K562 (cell line): ENCODE results near the gene RALGPS1. TPM values are rescaled to one million over a fixed set of nuclear protein-coding genes. Genes with fewer than 3 reads are reported as not detected.
A peak's percentile ranks its signal among the peaks of the same experiment; 100 is the strongest.

ENCODE experiments used
- BCL6 ChIP-seq: fragments of 250-450 bp; sonication (Bioruptor Pico); IDR thresholded peaks from 2 replicates; pipeline ENCODE4 v1.4.0; 2020
- ELF1 ChIP-seq: fragments of 200-800 bp; sonication (Bioruptor generic); IDR thresholded peaks from 2 replicates; pipeline ENCODE4 v1.6.1; 2016; ENCODE audit warnings: missing genetic modification characterization, missing compliant biosample characterization
- FOS ChIP-seq: IDR thresholded peaks from 3 replicates; pipeline ENCODE4 v1.6.1; 2011; ENCODE audit not compliant: insufficient read length; ENCODE audit errors: extremely low read depth
- FOXJ2 ChIP-seq: fragments of 200-800 bp; sonication (Bioruptor generic); IDR thresholded peaks from 2 replicates; pipeline ENCODE4 v1.6.1; 2016; ENCODE audit warnings: missing genetic modification characterization, missing compliant biosample characterization
- GABPB1 ChIP-seq: sonication (generic); formaldehyde crosslinking; IDR thresholded peaks from 2 replicates; pipeline ENCODE4 v1.8.0; 2022; ENCODE audit warnings: mild to moderate bottlenecking, missing genetic modification reagents
- GTF2E2 ChIP-seq: fragments of 200-800 bp; sonication (Bioruptor generic); IDR thresholded peaks from 2 replicates; pipeline ENCODE4 v1.6.1; 2016; ENCODE audit warnings: missing genetic modification characterization, missing compliant biosample characterization
- HDAC6 ChIP-seq: IDR thresholded peaks from 2 replicates; pipeline ENCODE4 v1.6.1; 2012; ENCODE audit warnings: low read depth, mild to moderate bottlenecking, control low read depth, inconsistent platforms, low read length, moderate library complexity
- HLTF ChIP-seq: fragments of 450-650 bp; IDR thresholded peaks from 2 replicates; pipeline ENCODE4 v1.6.1; 2016
- HOMEZ ChIP-seq: fragments of 250-450 bp; sonication (Bioruptor Pico); IDR thresholded peaks from 2 replicates; pipeline ENCODE4 v1.4.0; 2020; ENCODE audit warnings: mild to moderate bottlenecking, moderate library complexity
- LEF1 ChIP-seq: fragments of 450-650 bp; IDR thresholded peaks from 2 replicates; pipeline ENCODE4 v1.6.1; 2016; ENCODE audit warnings: mild to moderate bottlenecking
- NFIX ChIP-seq: fragments of 250-450 bp; sonication (Bioruptor Pico); IDR thresholded peaks from 2 replicates; pipeline ENCODE4 v1.4.0; 2020; ENCODE audit warnings: low read depth, mild to moderate bottlenecking, moderate library complexity
- POLR3A ChIP-seq: IDR thresholded peaks from 2 replicates; pipeline ENCODE4 v1.6.1; 2011; ENCODE audit warnings: borderline replicate concordance, mild to moderate bottlenecking, moderate library complexity; ENCODE audit not compliant: insufficient read length, insufficient read depth; ENCODE audit errors: extremely low read depth
- PYGO2 ChIP-seq: fragments of 450-650 bp; IDR thresholded peaks from 2 replicates; pipeline ENCODE4 v1.6.1; 2016; ENCODE audit warnings: mild to moderate bottlenecking, missing genetic modification characterization, moderate library complexity, missing compliant biosample characterization
- RAD51 ChIP-seq: fragments of 450-650 bp; IDR thresholded peaks from 2 replicates; pipeline ENCODE4 v1.7.1; 2016; ENCODE audit warnings: low read depth, mild to moderate bottlenecking, borderline replicate concordance
- SMAD3 ChIP-seq: fragments of 450-650 bp; formaldehyde crosslinking; conservative IDR thresholded peaks from 2 replicates; pipeline ENCODE4 v1.4.0; 2020; ENCODE audit warnings: mild to moderate bottlenecking
- SMARCA5 ChIP-seq: fragments of 450-650 bp; IDR thresholded peaks from 2 replicates; pipeline ENCODE4 v1.6.1; 2016
- SREBF1 ChIP-seq: fragments of 150-350 bp; IDR thresholded peaks from 2 replicates; pipeline ENCODE4 v1.6.1; 2014; ENCODE audit warnings: antibody characterized with exemption, low read depth, low read length, borderline replicate concordance
- TAF1 ChIP-seq: IDR thresholded peaks from 2 replicates; pipeline ENCODE4 v1.6.1; 2011; ENCODE audit warnings: mild to moderate bottlenecking, low read length, moderate library complexity; ENCODE audit not compliant: insufficient read depth, control insufficient read depth, severe bottlenecking; ENCODE audit errors: extremely low read depth
- TBL1XR1 ChIP-seq, 2 experiments: IDR thresholded peaks; 2 replicates each; pipeline ENCODE4 v1.6.1; 2012; ENCODE audit warnings: improper control_type of control experiment in 2 of 2, low read length in 2 of 2, mild to moderate bottlenecking in 1 of 2
- TFE3 ChIP-seq: fragments of 450-650 bp; formaldehyde crosslinking; IDR thresholded peaks from 2 replicates; pipeline ENCODE4 v1.4.0; 2020; ENCODE audit warnings: mild to moderate bottlenecking, mixed read lengths
- THRAP3 ChIP-seq: fragments of 450-650 bp; IDR thresholded peaks from 2 replicates; pipeline ENCODE4 v1.6.1; 2016; ENCODE audit warnings: mild to moderate bottlenecking, inconsistent platforms, borderline replicate concordance
- ZBTB12 ChIP-seq: fragments of 250-450 bp; sonication (Bioruptor Pico); IDR thresholded peaks from 2 replicates; pipeline ENCODE4 v1.4.0; 2020
- ZNF274 ChIP-seq: IDR thresholded peaks from 2 replicates; pipeline ENCODE4 v1.6.1; 2011; ENCODE audit warnings: low read depth, mild to moderate bottlenecking, low read length, moderate library complexity, borderline replicate concordance
- ZNF347 ChIP-seq: fragments of 450-650 bp; formaldehyde crosslinking; IDR thresholded peaks from 2 replicates; pipeline ENCODE4 v1.4.0; 2020; ENCODE audit warnings: low read depth, mild to moderate bottlenecking, moderate library complexity
- ZNF444 ChIP-seq: fragments of 250-450 bp; sonication (Bioruptor Pico); IDR thresholded peaks from 2 replicates; pipeline ENCODE4 v1.4.0; 2020; ENCODE audit warnings: mild to moderate bottlenecking, moderate library complexity
- ZNF699 ChIP-seq: fragments of 250-450 bp; sonication (Bioruptor Pico); IDR thresholded peaks from 2 replicates; pipeline ENCODE4 v1.8.0; 2021; ENCODE audit warnings: mild to moderate bottlenecking, moderate library complexity; ENCODE audit not compliant: insufficient replicate concordance
- ZNF785 ChIP-seq: fragments of 250-450 bp; sonication (Bioruptor Pico); IDR thresholded peaks from 2 replicates; pipeline ENCODE4 v1.4.0; 2020; ENCODE audit warnings: mild to moderate bottlenecking
- ZZZ3 ChIP-seq: fragments of 450-650 bp; IDR thresholded peaks from 2 replicates; pipeline ENCODE4 v1.6.1; 2016; ENCODE audit warnings: antibody characterized with exemption, mild to moderate bottlenecking, moderate library complexity
- polyA plus RNA-seq, 8 experiments: library from polyadenylated mRNA; depleted of rRNA in 4 of 8; stranded (reverse) in 5 of 8; unstranded in 3 of 8; fragments of >200 nt; fragmentation: Nextera tagmentation in 2 of 8; fragmentation: Illumina TruSeq in 1 of 8; extraction: Ambion mirVana in 2 of 8; extraction: Trizol in 1 of 8; gene quantifications; 2 replicates each; pipeline versions ENCODE4 v1.2.1 to v1.2.3, GENCODE V29; 2011 to 2014; ENCODE audit warnings: inconsistent platforms in 1 of 8, missing spikeins in 1 of 8
- total RNA-seq, 7 experiments: library from RNA; depleted of rRNA in 6 of 7; stranded (reverse); fragments of >200 nt in 6 of 7; fragmentation: Illumina TruSeq in 2 of 7; extraction: Trizol in 2 of 7; gene quantifications; 2 replicates each; pipeline versions ENCODE4 v1.2.1 to v1.2.3, GENCODE V29; 2011 to 2021; ENCODE audit warnings: low replicate concordance in 1 of 7

Gene RALGPS1
- total and polyA plus RNA-seq, 9 of the 15 experiments (the other 6 are each of a cell fraction or from before 2014, with no cell fraction given): 0.04 to 2.6 (median 1.5) TPM

- TF ChIP-seq HLTF (no peak), POLR3A (no peak), GTF2E2 (tag) (no peak), TFE3 (peak; percentile 41; the same call in 1 of the 2 replicates), FOS (no peak), SMAD3 (no peak), TBL1XR1 (IDR thresholded peaks at IDR 0.05; ENCODE audit: low read length in 2 of 2) (no peak), ELF1 (tag) (no peak), ZNF785 (CRISPR knock-in tag) (no peak), SMARCA5 (no peak), SREBF1 (no peak), ZNF444 (no peak), ZNF347 (CRISPR knock-in tag) (no peak), ZNF699 (no peak), BCL6 (CRISPR knock-in tag) (no peak), ZZZ3 (no peak), RAD51 (peak; percentile 78), HOMEZ (CRISPR knock-in tag) (no peak), ZNF274 (no peak), NFIX (CRISPR knock-in tag) (no peak), ZBTB12 (CRISPR knock-in tag) (no peak), HDAC6 (no peak), THRAP3 (no peak), LEF1 (no peak), GABPB1 (CRISPR knock-in tag) (no peak), TAF1 (no peak), FOXJ2 (no peak), PYGO2 (no peak)
Measured at GRCh38 chr9:127021664-127022363, 107.2 kb downstream of the RALGPS1 start (continued).
